Hepatocyte (in vitro differentiated cells): ENCODE data around the gene CFLAR. TPM values are rescaled to one million over a fixed set of nuclear protein-coding genes. Genes with fewer than 3 reads are reported as not detected.

Experiments used
- DNase-seq: peaks from one replicate; pipeline ENCODE4 v3.0.0-alpha.2; 2016; ENCODE audit warnings: low spot score
- H2AFZ ChIP-seq: fragments of 200-600 bp; sonication (generic); 2 replicates; pipeline ENCODE4 v1.6.0; 2016; ENCODE audit warnings: antibody characterized with exemption, mild to moderate bottlenecking
- H3K27ac ChIP-seq: fragments of 200-600 bp; sonication (generic); 2 replicates; pipeline ENCODE4 v1.5.1; 2016; ENCODE audit warnings: mild to moderate bottlenecking
- H3K27me3 ChIP-seq: fragments of 200-600 bp; sonication (generic); 2 replicates; pipeline ENCODE4 v1.6.1; 2016
- H3K36me3 ChIP-seq: fragments of 200-600 bp; sonication (generic); replicated peaks from 2 replicates; pipeline ENCODE4 v1.5.1; 2016; ENCODE audit warnings: low read depth; ENCODE audit not compliant: insufficient read depth
- H3K4me1 ChIP-seq: fragments of 200-600 bp; sonication (generic); 2 replicates; pipeline ENCODE4 v1.5.1; 2016; ENCODE audit warnings: mild to moderate bottlenecking, moderate library complexity; ENCODE audit not compliant: insufficient read depth
- H3K4me2 ChIP-seq: fragments of 200-600 bp; sonication (generic); 2 replicates; pipeline ENCODE4 v1.6.0; 2016
- H3K4me3 ChIP-seq: fragments of 200-600 bp; sonication (generic); 2 replicates; pipeline ENCODE4 v1.5.1; 2016; ENCODE audit warnings: mild to moderate bottlenecking
- H3K79me2 ChIP-seq: fragments of 200-600 bp; sonication (generic); 2 replicates; pipeline ENCODE4 v1.6.0; 2017; ENCODE audit warnings: mild to moderate bottlenecking
- H3K9me2 ChIP-seq: fragments of 200-600 bp; sonication (generic); replicated peaks from 2 replicates; pipeline ENCODE4 v1.6.0; 2017; ENCODE audit warnings: mild to moderate bottlenecking; ENCODE audit not compliant: insufficient read depth
- H3K9me3 ChIP-seq: fragments of 200-600 bp; sonication (generic); 2 replicates; pipeline ENCODE4 v1.5.1; 2016; ENCODE audit warnings: low read depth, mild to moderate bottlenecking
- H4K20me1 ChIP-seq: fragments of 200-600 bp; sonication (generic); 2 replicates; pipeline ENCODE4 v1.6.0; 2016; ENCODE audit warnings: mild to moderate bottlenecking; ENCODE audit not compliant: insufficient read depth, poor library complexity, severe bottlenecking
- EZH2 ChIP-seq: fragments of 200-600 bp; sonication (generic); IDR thresholded peaks from 2 replicates; pipeline ENCODE4 v1.6.1; 2016; ENCODE audit warnings: antibody characterized with exemption, mild to moderate bottlenecking, borderline replicate concordance
- EZH2phosphoT487 ChIP-seq: fragments of 200-600 bp; sonication (generic); IDR thresholded peaks from one replicate; pipeline ENCODE4 v1.6.1; 2018; ENCODE audit warnings: antibody characterized with exemption, mild to moderate bottlenecking, low read depth, moderate library complexity; ENCODE audit not compliant: unreplicated experiment, severe bottlenecking
- WGBS: methylation state at CpG from one replicate; pipeline ENCODE4 v1.1.6; 2016; ENCODE audit warnings: low lambda C conversion rate; ENCODE audit errors: missing lambda C conversion rate; 5-methylcytosine and 5-hydroxymethylcytosine counted together
- polyA plus RNA-seq: library from polyadenylated mRNA; unstranded; fragments of >200 nt; fragmentation: Nextera tagmentation; extraction: Ambion mirVana; gene quantifications from 2 replicates; pipeline ENCODE4 v1.2.1, GENCODE V29; 2016
- small RNA-seq: library from RNA; depleted of rRNA; stranded (forward); fragments of <200 nt; gene quantifications from one replicate; pipeline ENCODE3, GENCODE V24; 2014
- total RNA-seq: library from RNA; depleted of rRNA; stranded (reverse); fragments of >200 nt; gene quantifications from 2 replicates; pipeline ENCODE4 v1.2.3, GENCODE V29; 2014
- TF ChIP-seq, protein P1 (sequence below): fragments of 200-600 bp; sonication (generic); IDR thresholded peaks from 2 replicates; pipeline ENCODE4 v1.5.1; 2016; ENCODE audit warnings: antibody characterized with exemption, mild to moderate bottlenecking; ENCODE audit not compliant: poor library complexity

Gene CFLAR
- total and polyA plus RNA-seq, 2 experiments from 2014 or later: 46.0 to 65.9 TPM

DNA sequence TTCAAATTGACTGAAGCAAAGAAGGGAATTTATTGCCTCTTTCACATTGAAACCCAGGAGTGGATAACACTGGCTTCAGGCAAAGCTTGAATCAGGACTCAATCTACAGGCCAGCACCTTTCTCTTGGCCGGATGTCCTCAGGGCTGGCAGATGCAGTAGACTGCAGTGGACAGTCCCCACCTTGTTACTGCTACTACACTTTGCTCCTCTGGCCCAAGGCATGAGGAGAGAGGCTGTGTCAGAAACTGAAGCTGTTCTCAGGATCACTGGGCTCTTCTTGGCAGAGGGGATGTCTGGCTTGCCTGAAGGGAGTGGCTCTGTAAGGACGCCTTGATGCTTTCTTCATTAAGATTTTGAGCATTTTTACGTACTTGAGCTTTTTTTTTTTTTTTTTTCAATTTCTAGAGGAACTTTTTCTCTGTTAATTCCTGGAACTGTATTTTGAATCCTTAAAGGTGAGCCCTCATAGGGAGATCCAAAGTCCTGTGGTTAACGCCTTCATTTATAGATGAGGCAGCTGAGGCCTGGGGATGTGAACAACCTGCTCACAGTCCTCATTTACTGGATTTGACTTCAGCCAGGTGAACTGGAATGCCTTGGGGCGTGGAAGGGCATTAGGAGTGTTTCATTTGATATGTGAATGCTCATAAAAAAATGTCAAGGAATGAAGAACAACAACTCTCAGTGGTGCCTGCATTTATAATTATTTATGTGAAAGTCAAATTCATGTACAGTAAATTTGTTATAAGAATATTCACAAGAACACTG, 103.5 kb downstream of the CFLAR start:
- WGBS: 85% methylated on average over 5 of the region's 5 CpGs
- no peaks in the 10 kb centered on the region for H3K9me3 ChIP-seq
- H3K36me3 ChIP-seq: no peaks in the 10 kb centered on the region
- H3K4me3 ChIP-seq: no peak overlapping the region
- H3K79me2 ChIP-seq: no peaks in the 10 kb centered on the region
- H4K20me1 ChIP-seq: no peaks in the 10 kb centered on the region
- H3K27me3 ChIP-seq: no peaks in the 10 kb centered on the region
- H3K9me2 ChIP-seq: no peaks in the 10 kb centered on the region
- H3K4me2 ChIP-seq: peak overlapping the region; percentile 47
- peak overlapping the region; percentile 18 for H3K27ac ChIP-seq
- H3K4me1 ChIP-seq: peaks cover 13% of the 10 kb centered on the region
- no peak overlapping the region for H2AFZ ChIP-seq
- no peak for TF ChIP-seq EZH2phosphoT487
- TF ChIP-seq, protein P1, sequence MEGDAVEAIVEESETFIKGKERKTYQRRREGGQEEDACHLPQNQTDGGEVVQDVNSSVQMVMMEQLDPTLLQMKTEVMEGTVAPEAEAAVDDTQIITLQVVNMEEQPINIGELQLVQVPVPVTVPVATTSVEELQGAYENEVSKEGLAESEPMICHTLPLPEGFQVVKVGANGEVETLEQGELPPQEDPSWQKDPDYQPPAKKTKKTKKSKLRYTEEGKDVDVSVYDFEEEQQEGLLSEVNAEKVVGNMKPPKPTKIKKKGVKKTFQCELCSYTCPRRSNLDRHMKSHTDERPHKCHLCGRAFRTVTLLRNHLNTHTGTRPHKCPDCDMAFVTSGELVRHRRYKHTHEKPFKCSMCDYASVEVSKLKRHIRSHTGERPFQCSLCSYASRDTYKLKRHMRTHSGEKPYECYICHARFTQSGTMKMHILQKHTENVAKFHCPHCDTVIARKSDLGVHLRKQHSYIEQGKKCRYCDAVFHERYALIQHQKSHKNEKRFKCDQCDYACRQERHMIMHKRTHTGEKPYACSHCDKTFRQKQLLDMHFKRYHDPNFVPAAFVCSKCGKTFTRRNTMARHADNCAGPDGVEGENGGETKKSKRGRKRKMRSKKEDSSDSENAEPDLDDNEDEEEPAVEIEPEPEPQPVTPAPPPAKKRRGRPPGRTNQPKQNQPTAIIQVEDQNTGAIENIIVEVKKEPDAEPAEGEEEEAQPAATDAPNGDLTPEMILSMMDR: no peak
- TF ChIP-seq EZH2: no peak
- no peak for DNase-seq

- TF ChIP-seq EZH2 (no peak), EZH2phosphoT487 (no peak)
- TF ChIP-seq, protein P1: no peak
- Histone ChIP-seq H3K27ac (peak overlapping the region; percentile 18), H3K27me3 (no peaks in the 10 kb centered on the region), H3K4me3 (no peak overlapping the region), H4K20me1 (no peaks in the 10 kb centered on the region), H3K79me2 (no peaks in the 10 kb centered on the region), H2AFZ (no peak overlapping the region), H3K36me3 (no peaks in the 10 kb centered on the region), H3K4me1 (peaks cover 13% of the 10 kb centered on the region), H3K9me2 (no peaks in the 10 kb centered on the region), H3K4me2 (peak overlapping the region; percentile 47), H3K9me3 (no peaks in the 10 kb centered on the region)
- 22% methylated on average over 4 of the region's 4 CpGs for WGBS
- DNase-seq: peak; percentile 41
Observed at GRCh38 chr2:201220102-201220570, 104.2 kb downstream of the CFLAR start.

DNA sequence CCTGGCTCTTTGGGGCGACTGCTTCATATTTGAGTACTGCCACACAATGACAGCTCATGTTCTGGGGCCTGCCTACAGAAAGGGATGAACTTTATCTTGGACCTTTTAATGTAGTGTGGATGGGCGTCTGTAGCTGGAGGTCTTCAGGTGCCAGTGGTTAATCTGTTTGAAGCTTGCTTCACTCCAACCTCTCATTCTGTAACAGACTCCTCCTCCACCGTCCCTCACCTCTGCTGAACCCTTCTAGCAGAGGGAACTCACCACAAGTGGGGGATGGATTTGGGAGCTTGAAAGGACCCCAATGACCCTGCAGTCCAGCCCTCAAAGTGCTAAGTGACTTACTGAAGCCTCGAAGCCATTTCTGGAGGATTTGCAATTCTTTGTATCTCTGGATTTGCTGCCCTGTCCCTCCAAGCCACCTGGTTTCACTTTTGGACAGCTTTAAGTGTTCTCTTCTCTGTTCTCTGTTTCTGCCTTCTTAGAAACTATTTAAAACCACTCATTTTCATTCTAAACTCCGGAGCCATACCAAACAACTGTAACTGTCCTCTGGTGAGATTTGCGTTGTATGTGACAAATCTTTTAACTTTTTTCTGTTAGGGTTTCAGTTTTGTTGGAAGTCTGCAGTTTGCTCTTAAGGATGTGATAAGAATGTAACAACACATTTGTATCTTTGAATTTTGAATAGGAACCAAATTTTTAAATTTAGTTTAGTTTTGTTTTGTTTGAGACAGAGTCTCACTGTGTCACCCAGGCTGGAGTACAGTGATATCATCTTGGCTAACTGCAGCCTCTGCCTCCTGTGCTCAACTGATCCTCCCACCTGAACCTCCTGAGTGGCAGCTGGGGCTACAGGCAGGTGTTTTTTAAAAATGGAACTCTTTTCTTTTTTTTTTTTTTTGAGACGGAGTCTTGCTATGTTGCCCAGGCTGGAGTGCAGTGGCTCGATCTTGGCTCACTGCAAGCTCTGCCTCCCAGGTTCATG, 107.4 kb downstream of the CFLAR start:
- TF ChIP-seq, protein P1: no peak
- no peak for TF ChIP-seq EZH2phosphoT487
- TF ChIP-seq EZH2: no peak
- no peaks in the 10 kb centered on the region for H3K27me3 ChIP-seq
- H3K36me3 ChIP-seq: no peaks in the 10 kb centered on the region
- WGBS: 73% methylated on average over 7 of the region's 8 CpGs
- no peak overlapping the region for H2AFZ ChIP-seq
- no peaks in the 10 kb centered on the region for H4K20me1 ChIP-seq
- H3K4me2 ChIP-seq: no peak overlapping the region
- H3K4me3 ChIP-seq: no peak overlapping the region
- H3K9me3 ChIP-seq: no peaks in the 10 kb centered on the region
- no peak overlapping the region for H3K27ac ChIP-seq
- peaks cover 13% of the 10 kb centered on the region for H3K4me1 ChIP-seq
- no peaks in the 10 kb centered on the region for H3K79me2 ChIP-seq
- DNase-seq: no peak
- no peaks in the 10 kb centered on the region for H3K9me2 ChIP-seq

Small RNA genes within 50 kb of the gene (small RNA-seq; reads per million reads assigned to genes)
- gene AC007283.2 (not detected), gene MTND4LP13 (not detected), gene RNU6-1206P (not detected), gene RNU7-45P (not detected)

Other genes starting within 250 kb of the CFLAR start
- 56.6 and 59.0 TPM in 2 replicates for gene PPIL3, start 227.1 kb upstream of the CFLAR start, total RNA-seq
- gene PPIL3, start 227.1 kb upstream of the CFLAR start, polyA plus RNA-seq: 23.0 and 26.4 TPM in 2 replicates
- 17.3 and 23.7 TPM in 2 replicates for gene NIF3L1, start 226.8 kb upstream of the CFLAR start, total RNA-seq
- gene NIF3L1, start 226.8 kb upstream of the CFLAR start, polyA plus RNA-seq: 14.0 and 17.0 TPM in 2 replicates
- gene ORC2, start 152.5 kb upstream of the CFLAR start, total RNA-seq: 15.2 and 18.1 TPM in 2 replicates
- 10.5 and 11.4 TPM in 2 replicates for gene ORC2, start 152.5 kb upstream of the CFLAR start, polyA plus RNA-seq
- gene HYCC2, start 44.5 kb upstream of the CFLAR start, total RNA-seq: 8.0 and 9.7 TPM in 2 replicates
- gene HYCC2, start 44.5 kb upstream of the CFLAR start, polyA plus RNA-seq: 6.4 and 6.7 TPM in 2 replicates
- gene NDUFB3, start 44.2 kb upstream of the CFLAR start, total RNA-seq: 83.0 and 96.2 TPM in 2 replicates
- gene NDUFB3, start 44.2 kb upstream of the CFLAR start, polyA plus RNA-seq: 229 and 230 TPM in 2 replicates
- gene CASP10, start 67.0 kb downstream of the CFLAR start, total RNA-seq: 7.2 and 11.0 TPM in 2 replicates
- gene CASP10, start 67.0 kb downstream of the CFLAR start, polyA plus RNA-seq: 1.6 and 2.0 TPM in 2 replicates
- 24.4 and 27.7 TPM in 2 replicates for gene CASP8, start 144.4 kb downstream of the CFLAR start, total RNA-seq
- 14.6 and 17.1 TPM in 2 replicates for gene CASP8, start 144.4 kb downstream of the CFLAR start, polyA plus RNA-seq
- gene FLACC1, start 241.2 kb downstream of the CFLAR start, total RNA-seq: 0.80 and 1.2 TPM in 2 replicates
- 0.15 and 0.34 TPM in 2 replicates for gene FLACC1, start 241.2 kb downstream of the CFLAR start, polyA plus RNA-seq